ENCODE measurements around the gene GYG1.
"Not testable (repeated sequence)": the region's sequence is repeated elsewhere in the genome, so short reads cannot be mapped to it uniquely, and the experiment has no call there.

GYG1 gene

DNA sequence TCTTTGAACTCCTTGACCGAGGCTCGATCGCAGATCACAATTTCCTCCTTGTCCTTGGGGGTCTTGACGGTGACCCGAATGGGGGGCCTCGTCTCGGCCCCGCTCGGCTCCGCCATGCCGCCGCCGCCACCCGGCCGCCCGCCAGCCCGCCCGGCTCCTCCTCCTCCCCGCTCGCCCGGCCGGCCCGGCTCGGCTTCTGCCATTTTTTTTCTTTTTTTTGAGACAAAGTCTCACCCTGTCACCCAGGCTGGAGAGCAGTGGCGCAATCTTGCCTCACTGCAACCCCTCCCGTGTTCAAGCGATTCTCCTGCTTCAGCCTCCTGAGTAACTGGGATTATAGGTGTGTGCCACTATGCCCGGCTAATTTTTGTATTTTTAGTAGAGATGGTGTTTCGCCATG, 3.8 kb upstream of the GYG1 start:
- DNase-seq (ENCODE audit: low read depth): not testable (repeated sequence)

- no peak for DNase-seq (ENCODE audit: low read depth)
Observed at GRCh38 chr3:148990236-148990635, 1.1 kb upstream of the GYG1 start.

- peak; percentile 6 for DNase-seq (ENCODE audit: low read depth)
Observed at GRCh38 chr3:148992027-148992634, 791 bp downstream of the GYG1 start.

DNA sequence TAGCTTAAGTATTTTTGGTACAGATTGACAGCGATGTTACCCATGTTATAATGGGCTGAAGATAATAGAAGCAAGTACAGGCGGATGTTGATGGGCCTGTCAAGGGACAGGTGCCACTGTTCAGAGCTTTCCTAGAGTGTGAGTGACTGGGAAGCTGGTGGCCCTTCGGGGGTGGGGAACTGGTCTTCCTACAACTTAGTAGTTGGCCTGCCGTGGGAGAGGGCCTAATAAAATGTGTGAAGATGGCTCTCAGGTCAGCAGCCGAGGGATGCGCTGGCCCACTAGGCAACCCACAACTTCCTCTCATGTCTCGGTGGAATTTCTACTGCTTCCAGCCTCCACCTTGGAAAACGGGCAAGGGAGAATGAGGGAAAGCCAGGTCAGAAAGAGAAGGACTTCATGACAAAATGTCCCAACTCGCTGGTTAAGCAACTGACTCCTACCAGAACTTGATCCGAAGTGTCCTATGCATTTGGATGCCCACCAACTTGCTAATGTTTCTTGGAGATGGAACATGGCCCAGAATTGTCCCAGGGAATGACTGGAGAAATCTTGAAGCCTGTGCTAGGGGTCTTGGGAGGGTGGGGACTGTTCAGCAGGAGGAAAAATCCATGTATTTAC, 1.4 kb downstream of the GYG1 start:
- DNase-seq (ENCODE audit: low read depth): no peak

DNA sequence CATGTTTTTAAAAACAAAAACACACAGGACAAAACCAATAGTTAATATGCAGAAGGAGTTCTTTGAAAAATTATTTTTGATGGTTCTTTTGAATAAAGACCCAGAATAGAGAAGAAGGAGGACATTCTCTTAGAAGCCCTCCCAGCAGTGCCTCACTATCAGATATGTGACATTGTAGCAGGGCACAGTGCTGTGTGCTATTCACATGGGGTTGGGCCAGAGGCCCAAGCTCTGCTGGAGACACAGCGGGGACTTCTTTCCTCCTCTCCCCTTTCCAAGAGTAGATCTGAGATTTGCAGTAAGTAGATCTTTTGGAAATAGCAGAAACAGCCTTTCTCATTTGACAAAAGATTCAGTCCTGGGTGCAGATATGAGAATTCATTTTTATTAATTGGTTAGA, 6.3 kb downstream of the GYG1 start:
- no peak for DNase-seq (ENCODE audit: low read depth)

GRCh38 chr3:148998297-148998696, 7.0 kb downstream of the GYG1 start:
- DNase-seq (ENCODE audit: low read depth): no peak

DNA sequence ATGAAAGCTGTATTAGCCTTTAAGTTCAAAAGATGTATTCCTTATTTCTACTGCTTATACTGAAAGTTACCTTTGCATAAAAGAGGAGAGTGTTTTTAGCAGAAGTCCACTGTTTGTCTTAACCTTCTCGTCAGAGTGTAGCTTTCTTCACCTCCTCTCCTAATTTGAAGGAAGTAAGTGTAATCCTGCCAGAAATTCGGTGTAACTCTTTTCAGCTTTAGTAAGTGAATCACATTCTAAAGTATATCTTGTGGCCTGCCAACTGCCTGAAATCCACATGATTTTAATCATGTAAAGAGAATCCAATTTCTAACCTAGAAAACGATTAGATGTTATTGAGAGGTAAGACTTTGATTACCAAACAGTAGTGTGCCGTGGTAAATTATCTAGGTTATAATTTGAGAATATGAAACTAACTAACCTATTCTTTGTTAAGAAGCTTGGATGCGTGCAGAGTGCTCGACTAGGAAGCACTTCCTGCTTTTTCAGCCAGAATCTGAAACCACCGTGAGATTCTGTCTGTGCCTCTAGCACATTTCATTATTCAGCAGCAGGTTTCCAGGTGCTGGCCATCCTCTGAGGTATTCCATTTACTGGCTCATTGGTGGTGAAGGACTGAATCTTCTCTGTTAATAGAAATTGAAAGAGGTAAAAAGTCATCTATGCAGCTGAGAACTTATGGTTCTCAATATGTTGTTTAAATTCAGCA, 7.5 kb downstream of the GYG1 start:
- DNase-seq (ENCODE audit: low read depth): no peak

DNA sequence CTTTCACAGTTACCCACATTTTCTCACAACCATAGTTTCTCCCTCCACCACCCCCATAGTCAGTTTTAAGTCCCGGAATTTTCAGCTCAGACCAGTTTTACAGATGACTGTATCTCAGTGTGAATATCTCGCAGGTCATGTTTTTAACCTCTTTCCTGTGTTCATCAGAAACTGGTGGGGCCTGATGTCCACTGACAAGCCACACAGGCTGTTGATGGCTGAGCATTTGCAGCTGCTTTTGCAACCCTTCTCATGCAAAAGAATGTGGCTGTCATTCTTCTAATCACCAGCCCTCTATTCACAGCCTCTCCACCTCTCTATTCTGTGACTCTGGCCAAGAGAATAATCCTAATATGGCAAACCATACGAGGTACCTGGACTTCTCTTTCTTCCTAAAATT, 8.5 kb downstream of the GYG1 start:
- DNase-seq (ENCODE audit: low read depth): no peak

DNA sequence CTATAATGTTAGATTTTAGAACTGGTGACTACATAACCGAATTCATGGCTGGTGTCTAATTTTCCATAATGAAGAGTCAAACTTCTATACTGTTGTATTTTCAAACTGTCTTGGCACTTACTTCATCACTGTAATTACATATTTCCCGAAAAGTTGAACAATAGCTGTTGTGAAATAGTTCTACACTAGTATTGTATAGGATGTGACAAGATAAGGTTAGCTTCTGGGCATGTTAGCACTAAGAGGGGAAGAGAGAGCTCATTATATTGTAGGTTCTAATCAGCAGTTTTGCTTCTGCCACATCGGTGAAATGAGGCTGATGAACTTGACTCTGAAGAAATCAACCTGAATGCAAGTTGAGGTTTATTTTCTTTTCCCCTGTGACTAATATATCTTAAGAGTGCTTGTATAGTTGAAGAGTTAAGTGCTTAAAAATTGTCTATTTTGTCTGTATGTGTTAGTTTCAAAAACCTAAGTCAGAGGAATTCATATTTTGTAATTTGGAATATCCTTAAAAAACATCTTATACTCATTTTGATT, 8.9 kb downstream of the GYG1 start:
- no peak for DNase-seq (ENCODE audit: low read depth)

- DNase-seq (ENCODE audit: low read depth): no peak
Observed at GRCh38 chr3:149001727-149002126, 10.4 kb downstream of the GYG1 start.

DNA sequence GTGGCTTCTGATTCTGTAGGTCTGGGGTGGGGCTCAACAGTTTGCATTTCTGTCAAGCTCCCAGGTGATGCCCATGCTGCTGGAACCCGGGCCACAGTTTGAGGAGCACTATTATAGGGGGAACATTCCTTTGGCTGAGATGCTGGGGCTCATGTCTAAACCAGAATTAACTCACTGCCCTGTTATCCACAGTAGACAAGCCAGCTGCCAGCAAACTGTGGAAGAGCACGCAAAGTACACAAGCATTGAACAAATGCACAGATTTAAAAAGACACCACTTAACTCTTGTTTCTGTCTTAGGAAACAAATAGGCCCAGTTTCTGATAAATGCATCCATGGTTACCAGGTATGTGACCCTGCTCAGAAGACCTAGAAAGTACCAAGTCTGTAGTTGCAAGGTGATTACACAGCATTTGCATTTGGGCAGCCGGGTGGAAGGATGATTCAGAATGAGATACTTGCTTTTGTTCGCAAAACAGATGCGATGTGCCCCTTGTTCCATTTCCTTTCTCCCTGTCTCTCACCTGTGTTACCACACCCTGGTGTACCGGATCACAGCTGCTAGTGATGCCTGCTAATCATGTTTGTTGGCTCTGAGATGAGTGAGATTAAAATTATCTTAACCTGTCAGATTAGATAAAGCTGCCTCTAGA, 12.4 kb downstream of the GYG1 start:
- no peak for DNase-seq (ENCODE audit: low read depth)

DNA sequence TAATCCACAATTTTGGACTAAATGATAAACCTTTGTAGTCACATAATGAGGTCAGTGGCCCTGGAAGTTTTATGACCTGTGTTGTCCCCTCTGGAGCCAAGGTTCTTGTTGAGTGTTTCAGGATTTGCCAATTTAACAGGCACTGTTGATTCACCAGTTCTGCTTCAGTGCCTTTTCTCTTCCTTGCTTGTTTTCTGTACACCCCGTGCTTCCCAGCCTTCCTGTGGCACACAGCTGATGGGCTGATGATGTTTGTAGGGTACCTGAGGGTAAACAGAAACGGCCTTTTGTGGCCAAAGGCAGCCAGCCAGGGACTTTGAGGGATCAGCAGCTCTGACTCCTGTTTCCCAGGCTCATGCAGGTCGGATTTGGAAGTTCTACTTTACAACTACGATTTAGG, 13.3 kb downstream of the GYG1 start:
- DNase-seq (ENCODE audit: low read depth): no peak

GRCh38 chr3:149005416-149005815, 14.1 kb downstream of the GYG1 start:
- DNase-seq (ENCODE audit: low read depth): no peak

- no peak for DNase-seq (ENCODE audit: low read depth)
Observed at GRCh38 chr3:149007567-149008257, 16.4 kb downstream of the GYG1 start.

GRCh38 chr3:149009732-149010131, 18.4 kb downstream of the GYG1 start:
- DNase-seq (ENCODE audit: low read depth): no peak

DNA sequence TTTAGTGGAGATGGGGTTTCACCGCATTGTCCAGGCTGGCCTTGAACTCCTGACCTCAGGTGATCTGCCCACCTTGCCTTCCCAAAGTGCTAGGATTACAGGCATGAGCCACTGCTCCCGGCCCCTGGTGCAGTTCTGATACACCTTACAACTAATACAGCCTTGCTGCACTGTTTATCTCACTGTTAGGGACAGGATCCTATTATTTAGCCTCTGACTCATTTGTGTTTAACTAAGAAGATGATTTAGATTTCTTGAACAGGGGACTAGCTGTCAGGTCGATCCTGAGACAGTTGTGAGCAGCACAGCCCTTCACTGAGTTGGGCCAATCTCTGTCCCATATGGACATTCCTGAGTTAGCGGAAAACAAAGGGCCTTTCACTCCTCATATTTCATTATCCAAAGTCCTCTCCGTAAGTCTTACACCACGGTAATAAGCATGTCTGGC, 19.2 kb downstream of the GYG1 start:
- DNase-seq (ENCODE audit: low read depth): no peak

DNA sequence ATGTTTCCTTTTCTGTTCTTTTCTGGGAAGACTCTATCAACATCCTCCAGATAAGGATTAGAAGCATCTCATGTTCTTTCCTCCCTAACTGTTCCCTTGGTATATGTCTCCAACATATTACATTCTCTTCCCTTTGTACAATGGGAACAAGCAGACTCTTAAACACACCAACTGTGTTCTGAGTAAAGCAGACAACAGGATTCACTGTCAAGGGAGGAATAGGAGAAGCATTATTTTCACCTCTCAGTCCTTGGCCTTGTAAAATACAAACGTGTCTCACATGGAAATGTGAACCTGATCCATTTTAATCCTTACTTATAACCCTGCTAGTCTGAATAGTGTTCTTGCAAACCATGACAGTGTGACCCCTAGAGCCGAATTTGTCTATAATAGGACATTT, 19.6 kb downstream of the GYG1 start:
- no peak for DNase-seq (ENCODE audit: low read depth)

DNA sequence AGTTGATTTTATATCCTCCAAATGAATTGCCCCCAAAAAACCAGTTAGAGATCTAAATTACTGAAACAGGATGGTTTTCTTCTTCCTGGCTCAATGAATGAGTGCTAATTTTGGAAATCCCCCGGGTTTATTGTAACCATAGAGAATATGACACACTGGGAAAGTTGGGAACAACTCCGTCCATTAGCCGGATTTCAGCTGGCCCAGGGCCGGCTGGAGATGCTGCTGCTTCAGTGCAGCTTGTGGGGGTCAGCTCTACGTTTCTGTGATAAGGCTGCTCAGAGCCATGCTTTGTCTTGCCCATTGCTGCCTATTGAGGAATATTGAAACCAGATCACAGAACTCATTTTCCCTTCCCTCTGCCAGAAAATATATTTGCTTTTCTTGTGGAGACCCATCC, 20.3 kb downstream of the GYG1 start:
- DNase-seq (ENCODE audit: low read depth): no peak

GRCh38 chr3:149013726-149014125, 22.4 kb downstream of the GYG1 start:
- no peak for DNase-seq (ENCODE audit: low read depth)

DNA sequence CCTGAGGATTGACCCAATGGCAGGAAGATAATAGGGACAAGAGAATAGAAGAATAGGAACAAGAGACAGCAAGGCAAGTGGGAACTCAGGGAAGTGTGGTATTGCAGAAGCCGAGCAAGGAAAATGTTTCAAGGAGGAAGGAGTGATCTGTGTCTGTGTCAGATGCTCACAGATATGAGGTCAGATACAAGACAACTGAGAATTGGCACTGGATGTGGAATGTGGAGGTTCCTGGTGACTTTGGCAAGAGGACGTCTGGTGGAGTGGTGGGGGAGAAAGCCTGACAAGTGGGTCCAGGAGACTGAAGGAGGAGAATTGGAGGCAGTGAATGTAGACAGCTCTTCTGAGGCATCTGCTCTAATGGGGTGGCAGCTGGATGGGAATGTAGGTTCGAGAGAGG, 24.1 kb downstream of the GYG1 start:
- DNase-seq (ENCODE audit: low read depth): no peak

DNA sequence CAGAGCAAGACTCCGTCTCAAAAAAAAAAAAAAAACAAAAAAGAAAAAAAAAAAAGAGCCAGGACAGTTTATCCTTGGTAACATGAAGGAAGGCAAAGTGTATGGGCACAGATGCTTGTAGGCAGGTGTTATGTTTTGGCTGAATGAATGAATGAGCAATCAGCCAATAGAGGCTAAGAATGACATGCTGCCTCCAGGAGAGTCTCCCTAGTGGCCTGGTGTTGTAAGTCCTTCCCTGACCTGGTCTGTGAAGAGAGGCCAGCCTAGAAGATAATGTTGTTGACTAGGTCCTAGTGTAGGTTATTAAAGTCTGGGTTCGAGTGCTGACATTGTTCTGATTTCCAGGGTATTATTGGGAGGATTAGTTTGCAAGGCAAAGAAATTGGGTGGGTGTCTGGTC, 24.9 kb downstream of the GYG1 start:
- no peak for DNase-seq (ENCODE audit: low read depth)
